IPS-15b (cell line): ENCODE data around the gene SHLD1.

ENCODE experiments used
- H3K27me3 ChIP-seq: one replicate; pipeline ENCODE4 v1.6.1; 2013; ENCODE audit warnings: low read length; ENCODE audit not compliant: control insufficient read depth, insufficient read depth
- H3K36me3 ChIP-seq: one replicate; pipeline ENCODE4 v1.6.1; 2013; ENCODE audit warnings: low read length; ENCODE audit not compliant: control insufficient read depth, insufficient read depth
- H3K4me1 ChIP-seq: one replicate; pipeline ENCODE4 v1.6.1; 2013; ENCODE audit warnings: mild to moderate bottlenecking, low read length; ENCODE audit not compliant: control insufficient read depth, insufficient read depth
- H3K4me3 ChIP-seq: one replicate; pipeline ENCODE4 v1.5.1; 2013; ENCODE audit warnings: low read depth, low read length
- H3K9ac ChIP-seq: one replicate; pipeline ENCODE4 v1.6.1; 2013; ENCODE audit warnings: low read depth, mild to moderate bottlenecking, low read length
- H3K9me3 ChIP-seq: one replicate; pipeline ENCODE4 v1.6.1; 2013; ENCODE audit warnings: mild to moderate bottlenecking, low read length; ENCODE audit not compliant: control insufficient read depth, insufficient read depth

The SHLD1 gene

DNA sequence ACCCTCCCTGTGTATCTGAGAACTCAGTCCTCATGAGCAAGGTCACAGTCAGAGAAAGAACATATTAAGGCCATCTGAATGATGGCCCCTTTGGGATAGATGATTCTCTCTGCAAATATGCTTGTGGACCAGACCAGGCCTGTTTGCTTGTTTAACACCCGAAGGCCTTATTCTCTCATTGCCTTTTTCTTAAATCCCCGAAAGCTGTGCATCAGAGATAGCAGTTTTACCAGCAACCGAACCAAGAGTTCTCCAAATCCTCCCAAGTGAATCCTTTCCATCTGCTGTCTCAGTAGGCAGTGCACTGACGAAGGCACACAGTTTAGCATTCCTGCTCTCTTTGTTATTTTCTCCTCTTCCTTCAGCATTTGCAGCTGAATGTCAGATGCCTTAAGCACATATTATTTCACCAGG, 120.4 kb downstream of the SHLD1 start:
- H3K9ac ChIP-seq, result no peak overlapping the region
- H3K4me1 ChIP-seq, result peaks cover 5% of the 10 kb centered on the region
- no peaks in the 10 kb centered on the region for H3K27me3 ChIP-seq
- H3K4me3 ChIP-seq, result no peak overlapping the region
- H3K36me3 ChIP-seq, result no peaks in the 10 kb centered on the region
- H3K9me3 ChIP-seq, result no peaks in the 10 kb centered on the region

DNA sequence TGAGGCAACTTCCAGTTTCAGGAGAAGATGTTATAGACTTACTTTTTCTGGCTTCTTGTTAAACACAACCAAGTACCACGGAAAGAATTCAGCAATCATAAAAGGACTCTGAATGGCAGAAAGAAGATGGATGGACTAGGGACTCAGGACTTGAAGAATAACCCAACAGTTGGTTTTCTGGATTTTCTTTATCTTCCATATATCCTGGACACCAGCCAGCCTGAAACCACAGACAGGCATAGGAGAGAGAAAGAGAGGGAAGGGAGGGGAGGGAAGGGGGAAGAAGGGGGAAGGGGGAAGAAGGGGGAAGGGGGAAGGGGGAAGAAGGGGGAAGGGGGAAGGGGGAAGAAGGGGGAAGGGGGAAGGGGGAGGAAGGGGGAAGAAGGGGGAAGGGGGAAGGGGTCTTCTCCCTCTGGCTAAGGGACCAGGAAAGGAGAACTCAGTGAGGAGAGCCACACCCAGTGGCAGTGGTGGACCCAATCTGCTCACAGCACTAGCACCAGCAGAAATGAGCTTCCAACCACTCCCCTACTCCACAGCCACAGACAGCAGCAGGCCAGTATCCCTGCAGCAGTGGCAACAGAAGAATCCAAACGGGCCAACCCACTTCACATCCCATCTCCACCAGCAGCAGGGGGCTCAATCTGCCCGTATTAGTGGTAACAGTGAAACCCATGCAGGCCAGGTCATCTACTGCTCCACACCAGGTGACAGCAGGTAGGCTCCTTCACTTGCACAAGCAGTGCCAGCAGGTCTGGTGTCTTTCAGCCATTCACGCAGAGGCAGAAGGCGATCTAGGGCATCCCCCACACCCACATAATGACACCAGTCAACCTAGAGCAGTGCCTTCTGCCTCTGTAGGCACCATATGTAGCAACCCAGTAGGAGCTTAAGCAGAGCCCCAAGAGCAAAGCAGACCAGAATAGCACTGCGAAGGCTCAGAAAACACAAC, 121.5 kb downstream of the SHLD1 start:
- Histone ChIP-seq H3K4me3 (no peak overlapping the region), H3K27me3 (no peaks in the 10 kb centered on the region), H3K9ac (no peak overlapping the region), H3K36me3 (no peaks in the 10 kb centered on the region), H3K9me3 (no peaks in the 10 kb centered on the region), H3K4me1 (peaks cover 5% of the 10 kb centered on the region)

DNA sequence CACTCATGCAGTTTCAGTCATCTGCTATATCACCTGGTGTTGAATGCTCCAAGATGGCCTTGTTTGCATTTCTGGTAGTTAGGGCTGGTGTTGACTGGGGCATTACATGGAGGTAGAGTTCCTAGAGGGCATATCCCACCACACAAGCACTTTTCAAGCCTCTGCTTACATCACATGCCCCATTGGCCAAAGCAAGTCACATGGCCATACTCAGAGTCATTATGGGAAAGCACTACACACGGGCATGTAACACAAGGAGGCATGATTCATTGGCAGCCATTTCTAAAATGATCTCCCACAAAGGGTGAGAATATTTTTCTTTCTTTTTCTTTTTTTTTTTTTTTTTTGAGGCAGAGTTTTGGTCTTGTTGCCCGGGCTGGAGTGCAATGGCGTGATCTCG, 126.9 kb downstream of the SHLD1 start:
- Histone ChIP-seq H3K27me3 (no peaks in the 10 kb centered on the region), H3K9me3 (no peaks in the 10 kb centered on the region), H3K9ac (no peak overlapping the region), H3K4me3 (no peak overlapping the region), H3K36me3 (no peaks in the 10 kb centered on the region), H3K4me1 (peaks cover 6% of the 10 kb centered on the region)

DNA sequence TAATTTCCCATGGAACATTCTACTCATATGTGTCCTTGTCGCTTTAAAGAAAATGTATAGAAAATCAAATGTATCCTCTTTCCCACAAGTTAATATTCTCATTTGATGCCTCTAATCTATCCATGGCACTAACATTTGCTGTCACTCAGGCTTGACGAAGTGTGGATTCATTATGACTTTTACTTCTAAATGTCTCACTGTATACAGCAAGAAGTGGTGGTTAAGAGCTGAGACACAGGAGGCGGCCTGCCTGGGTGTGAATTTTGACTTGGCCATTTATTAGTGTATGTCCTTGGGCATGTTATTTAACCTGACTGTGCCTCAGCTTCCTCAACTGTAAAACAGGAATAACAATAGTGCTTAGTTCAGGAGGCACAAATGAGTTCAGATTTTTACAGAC, 130.1 kb downstream of the SHLD1 start:
- no peaks in the 10 kb centered on the region for H3K36me3 ChIP-seq
- no peak overlapping the region for H3K4me3 ChIP-seq
- no peaks in the 10 kb centered on the region for H3K9me3 ChIP-seq
- no peaks in the 10 kb centered on the region for H3K27me3 ChIP-seq
- no peak overlapping the region for H3K9ac ChIP-seq
- peaks cover 3% of the 10 kb centered on the region for H3K4me1 ChIP-seq

DNA sequence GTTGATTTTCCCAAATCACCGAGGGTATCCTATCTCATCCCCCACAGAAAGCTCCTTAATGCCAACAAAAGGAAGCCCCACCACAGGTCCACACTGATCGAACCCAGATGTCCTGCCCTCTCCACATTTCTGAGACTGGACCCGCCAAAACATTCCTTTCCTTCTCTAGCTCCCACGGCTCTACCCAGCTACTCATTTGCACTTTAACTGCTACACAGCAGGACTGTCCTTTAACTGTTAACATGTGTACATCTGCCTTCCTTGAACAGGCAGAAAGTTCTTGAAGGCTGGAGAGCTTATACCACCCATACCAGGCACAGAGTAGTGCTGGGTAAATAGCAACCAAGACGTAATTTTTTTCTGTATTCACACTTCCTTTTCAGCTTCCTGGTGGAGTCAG, 131.5 kb downstream of the SHLD1 start:
- no peaks in the 10 kb centered on the region for H3K36me3 ChIP-seq
- H3K4me3 ChIP-seq, result no peak overlapping the region
- H3K27me3 ChIP-seq, result no peaks in the 10 kb centered on the region
- H3K4me1 ChIP-seq, result peaks cover 3% of the 10 kb centered on the region
- no peaks in the 10 kb centered on the region for H3K9me3 ChIP-seq
- H3K9ac ChIP-seq, result no peak overlapping the region

DNA sequence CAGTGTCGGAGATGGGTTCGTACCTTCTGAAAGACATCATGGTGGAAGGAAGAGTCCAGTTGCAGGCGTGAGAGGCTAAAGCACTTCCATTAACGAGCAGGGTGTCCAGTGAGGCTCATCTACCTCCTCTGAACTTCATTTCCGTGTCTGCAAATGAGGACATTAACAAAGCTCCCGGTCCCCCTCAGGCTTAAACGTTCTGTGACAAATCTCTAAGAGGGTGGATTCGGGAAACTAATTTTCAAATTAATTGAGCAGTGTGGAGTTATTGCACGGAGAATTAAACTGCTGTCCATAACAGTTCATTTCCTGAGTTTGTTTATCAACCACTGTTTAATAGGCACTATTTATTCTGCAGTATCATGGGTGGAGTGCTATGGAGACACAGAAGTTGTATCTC, 132.0 kb downstream of the SHLD1 start:
- H3K9me3 ChIP-seq, result no peaks in the 10 kb centered on the region
- H3K27me3 ChIP-seq, result no peaks in the 10 kb centered on the region
- H3K9ac ChIP-seq, result no peak overlapping the region
- no peak overlapping the region for H3K4me3 ChIP-seq
- H3K4me1 ChIP-seq, result peaks cover 3% of the 10 kb centered on the region
- no peaks in the 10 kb centered on the region for H3K36me3 ChIP-seq

DNA sequence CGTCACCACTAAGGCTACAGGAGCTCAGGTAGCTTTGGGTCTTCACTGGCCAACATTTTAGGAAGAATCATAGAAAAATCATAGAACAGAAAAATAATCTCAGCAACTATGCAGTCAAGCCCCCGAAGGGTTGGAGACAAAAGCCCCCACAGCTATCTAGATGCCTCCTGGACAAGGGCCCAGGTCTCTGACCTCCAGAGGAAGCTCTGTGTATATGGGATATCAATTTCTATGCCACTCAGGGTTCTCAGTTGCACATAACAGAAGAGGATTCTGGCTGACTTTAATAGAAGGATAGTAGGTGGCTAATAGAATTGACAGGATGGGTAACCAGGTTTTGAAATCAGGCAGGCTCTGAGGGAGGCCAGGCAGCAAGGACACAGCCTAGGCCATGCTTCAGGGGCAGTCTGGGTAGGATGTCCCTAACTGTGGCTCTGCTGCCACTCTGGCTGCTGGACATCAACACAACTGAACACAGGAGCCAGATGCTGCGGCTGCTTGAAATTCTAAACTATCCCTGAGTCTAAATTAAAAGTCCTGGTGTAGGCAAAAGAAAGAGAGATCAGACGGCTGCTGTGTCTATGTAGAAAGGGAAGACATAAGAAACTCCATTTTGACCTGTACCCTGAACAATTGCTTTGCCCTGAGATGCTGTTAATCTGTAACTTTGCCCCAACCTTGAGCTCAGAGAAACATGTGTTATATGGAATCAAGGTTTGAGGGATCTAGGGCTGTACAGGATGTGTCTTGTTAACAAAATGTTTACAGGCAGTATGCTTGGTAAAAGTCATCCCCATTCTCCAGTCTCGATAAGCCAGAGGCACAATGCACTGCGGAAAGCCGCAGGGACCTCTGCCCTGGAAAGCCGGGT, 134.5 kb downstream of the SHLD1 start:
- Histone ChIP-seq H3K4me3 (no peak overlapping the region), H3K27me3 (no peaks in the 10 kb centered on the region), H3K4me1 (no peaks in the 10 kb centered on the region), H3K9ac (no peak overlapping the region), H3K9me3 (no peaks in the 10 kb centered on the region), H3K36me3 (no peaks in the 10 kb centered on the region)

DNA sequence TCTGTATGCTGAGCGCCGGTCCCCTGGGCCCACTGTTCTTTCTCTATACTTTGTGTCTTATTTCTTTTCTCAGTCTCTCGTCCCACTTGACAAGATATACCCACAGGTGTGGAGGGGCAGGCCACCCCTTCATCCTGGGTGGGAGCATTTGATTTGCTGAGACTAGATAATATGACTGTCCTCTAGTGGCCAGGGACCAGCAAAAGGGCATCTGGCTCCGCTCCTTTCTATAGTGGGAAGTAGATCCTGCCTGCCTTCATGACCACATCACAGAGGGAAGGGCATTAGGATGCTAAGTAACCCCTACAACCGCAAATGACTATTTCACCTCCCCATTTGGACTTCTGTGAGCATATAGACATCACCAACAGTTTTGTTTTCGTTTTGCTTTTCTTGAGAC, 135.7 kb downstream of the SHLD1 start:
- H3K36me3 ChIP-seq, result no peaks in the 10 kb centered on the region
- no peak overlapping the region for H3K9ac ChIP-seq
- H3K4me1 ChIP-seq, result no peaks in the 10 kb centered on the region
- no peaks in the 10 kb centered on the region for H3K9me3 ChIP-seq
- no peak overlapping the region for H3K4me3 ChIP-seq
- H3K27me3 ChIP-seq, result no peaks in the 10 kb centered on the region

DNA sequence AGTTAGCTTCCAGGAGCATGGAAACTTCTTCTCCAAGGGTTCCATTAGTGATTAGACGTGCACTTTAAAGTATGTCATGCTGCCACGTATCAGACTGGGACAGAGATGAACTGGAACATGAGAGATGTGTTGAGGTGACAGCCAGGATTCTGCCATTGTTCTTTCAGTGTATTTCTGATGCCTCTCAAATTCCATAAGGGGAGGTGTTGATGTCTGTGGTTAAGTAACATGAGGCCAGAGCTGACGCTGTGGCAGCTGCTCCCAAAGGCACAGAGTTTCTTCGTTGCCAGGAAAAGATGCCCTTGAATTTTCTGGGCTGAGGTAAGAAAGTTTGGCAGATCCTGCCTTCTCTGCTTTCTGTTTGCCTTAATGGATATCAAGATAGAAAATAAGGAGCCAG, 136.6 kb downstream of the SHLD1 start:
- H3K9me3 ChIP-seq, result no peaks in the 10 kb centered on the region
- no peak overlapping the region for H3K9ac ChIP-seq
- H3K27me3 ChIP-seq, result no peaks in the 10 kb centered on the region
- no peaks in the 10 kb centered on the region for H3K36me3 ChIP-seq
- no peaks in the 10 kb centered on the region for H3K4me1 ChIP-seq
- no peak overlapping the region for H3K4me3 ChIP-seq

DNA sequence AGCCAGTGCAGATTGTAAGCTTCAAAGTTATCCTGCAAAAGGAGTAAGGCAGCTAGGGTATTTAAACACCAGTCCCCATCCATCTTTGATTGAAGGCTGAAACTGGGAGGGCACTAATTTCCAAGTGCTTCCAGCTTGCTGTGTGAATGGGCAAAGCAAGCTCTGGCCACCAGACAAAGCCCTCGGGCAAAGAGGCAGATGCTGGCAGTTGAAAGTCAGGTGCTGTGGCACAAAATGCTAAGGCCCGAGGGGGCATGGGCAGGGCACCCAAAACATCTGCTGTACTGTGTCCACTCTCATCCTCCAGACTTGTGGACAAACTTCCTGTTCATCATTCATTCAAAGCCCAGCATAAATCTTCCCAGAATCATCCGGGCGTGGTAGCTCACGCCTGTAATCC, 137.2 kb downstream of the SHLD1 start:
- Histone ChIP-seq H3K4me3 (no peak overlapping the region), H3K9me3 (no peaks in the 10 kb centered on the region), H3K36me3 (no peaks in the 10 kb centered on the region), H3K27me3 (no peaks in the 10 kb centered on the region), H3K9ac (no peak overlapping the region), H3K4me1 (no peaks in the 10 kb centered on the region)

DNA sequence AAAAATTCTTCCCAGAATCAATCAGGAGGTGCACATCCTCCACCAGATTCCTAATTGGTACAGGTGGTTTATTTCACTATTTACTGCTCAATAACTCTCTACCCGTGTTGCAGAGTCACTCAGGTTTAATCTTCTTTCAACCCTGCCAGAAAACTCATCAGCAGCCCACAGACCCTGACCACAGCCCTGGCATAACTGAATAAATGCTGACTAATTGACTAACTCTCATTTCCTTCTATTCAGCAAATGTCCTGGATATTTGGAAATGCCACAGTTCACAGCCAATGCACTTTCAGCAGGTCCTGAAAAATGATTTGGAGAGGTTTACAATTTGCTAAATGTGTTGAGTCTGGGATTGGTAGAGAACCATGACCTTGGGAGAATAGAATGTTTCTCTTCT, 137.8 kb downstream of the SHLD1 start:
- Histone ChIP-seq H3K36me3 (no peaks in the 10 kb centered on the region), H3K27me3 (no peaks in the 10 kb centered on the region), H3K9me3 (no peaks in the 10 kb centered on the region), H3K4me3 (no peak overlapping the region), H3K4me1 (no peaks in the 10 kb centered on the region), H3K9ac (no peak overlapping the region)
